GM10266 (cell line): Measurements from ENCODE around the gene PLK5.

ENCODE experiments used
- DNase-seq: peaks from one replicate; pipeline ENCODE4 v3.0.0; 2012; ENCODE audit errors: extremely low spot score
- CTCF ChIP-seq: IDR thresholded peaks from 2 replicates; pipeline ENCODE4 v1.5.1; 2012; ENCODE audit warnings: mild to moderate bottlenecking, low read depth; ENCODE audit not compliant: control insufficient read depth, insufficient read depth; ENCODE audit errors: missing control alignments

The PLK5 gene

GRCh38 chr19:1481893-1482360 lies 42.0 kb upstream of the PLK5 start:
- DNase-seq, result no peak
- no peak for TF ChIP-seq CTCF

- TF ChIP-seq CTCF, result no peak
- no peak for DNase-seq
These were observed 41.3 kb upstream of the PLK5 start for GRCh38 chr19:1482361-1483130.

- no peak for TF ChIP-seq CTCF
- no peak for DNase-seq
These were observed 40.5 kb upstream of the PLK5 start for GRCh38 chr19:1483131-1483978.

GRCh38 chr19:1483979-1484428 lies 39.9 kb upstream of the PLK5 start:
- TF ChIP-seq CTCF, result no peak
- DNase-seq, result no peak

GRCh38 chr19:1486720-1487575 lies 36.9 kb upstream of the PLK5 start:
- TF ChIP-seq CTCF, result no peak
- no peak for DNase-seq

GRCh38 chr19:1487576-1488281 lies 36.1 kb upstream of the PLK5 start:
- TF ChIP-seq CTCF, result no peak

More at GRCh38 chr19:1487576-1488281, 36.1 kb upstream of the PLK5 start:
- DNase-seq, result no peak
